DOHH2 (cell line): Measurements from ENCODE around the gene PRR23E.

ENCODE experiments used
- H3F3A ChIP-seq: fragments of 200-600 bp; sonication (generic), shearing (Covaris generic); 2 replicates; pipeline ENCODE4 v1.6.0; 2016; ENCODE audit warnings: antibody characterized with exemption, mild to moderate bottlenecking; ENCODE audit not compliant: control insufficient read depth, insufficient read depth
- H3K27ac ChIP-seq: fragments of 200-600 bp; sonication (generic); 2 replicates; pipeline ENCODE4 v1.5.1; 2014; ENCODE audit warnings: low read depth, mild to moderate bottlenecking, low read length, moderate library complexity
- H3K27me3 ChIP-seq: fragments of 200-600 bp; sonication (generic); 2 replicates; pipeline ENCODE4 v1.6.1; 2014; ENCODE audit warnings: mild to moderate bottlenecking, low read length, mixed read lengths; ENCODE audit not compliant: control insufficient read depth
- H3K36me3 ChIP-seq: fragments of 200-600 bp; sonication (generic); 2 replicates; pipeline ENCODE4 v1.6.1; 2014; ENCODE audit warnings: mild to moderate bottlenecking, low read length, moderate library complexity, mixed read lengths; ENCODE audit not compliant: control insufficient read depth
- H3K4me1 ChIP-seq: fragments of 200-600 bp; sonication (generic); 2 replicates; pipeline ENCODE4 v1.6.1; 2014; ENCODE audit warnings: mild to moderate bottlenecking, low read length, mixed read lengths; ENCODE audit not compliant: control insufficient read depth
- H3K4me2 ChIP-seq: fragments of 200-600 bp; sonication (generic); 2 replicates; pipeline ENCODE4 v1.6.0; 2014; ENCODE audit warnings: mild to moderate bottlenecking, low read length, moderate library complexity
- H3K4me3 ChIP-seq: fragments of 200-600 bp; sonication (generic); 2 replicates; pipeline ENCODE4 v1.5.1; 2014; ENCODE audit warnings: mild to moderate bottlenecking, low read length, mixed read lengths
- H3K79me2 ChIP-seq: fragments of 200-600 bp; sonication (generic); 2 replicates; pipeline ENCODE4 v1.6.1; 2014; ENCODE audit warnings: mild to moderate bottlenecking, low read length, mixed read lengths; ENCODE audit not compliant: control insufficient read depth
- H3K9me2 ChIP-seq: fragments of 200-600 bp; sonication (generic); replicated peaks from 2 replicates; pipeline ENCODE4 v1.6.1; 2014; ENCODE audit warnings: mild to moderate bottlenecking, low read length, mixed read lengths; ENCODE audit not compliant: control insufficient read depth
- H3K9me3 ChIP-seq: fragments of 200-600 bp; sonication (generic); 2 replicates; pipeline ENCODE4 v1.6.1; 2014; ENCODE audit warnings: antibody characterized with exemption, low read length, mixed read lengths; ENCODE audit not compliant: control insufficient read depth, insufficient read depth
- H4K20me1 ChIP-seq: fragments of 200-600 bp; sonication (generic); 2 replicates; pipeline ENCODE4 v1.6.0; 2014; ENCODE audit warnings: low read depth, mild to moderate bottlenecking, antibody characterized with exemption, low read length, moderate library complexity; ENCODE audit not compliant: control insufficient read depth, insufficient read depth
- EZH2phosphoT487 ChIP-seq: fragments of 200-600 bp; sonication (generic); IDR thresholded peaks from 2 replicates; pipeline ENCODE4 v1.6.1; 2017; ENCODE audit warnings: borderline replicate concordance, mild to moderate bottlenecking, antibody characterized with exemption, low read length, moderate library complexity, mixed read lengths
- TF ChIP-seq, protein P1 (sequence below): fragments of 200-600 bp; sonication (generic); IDR thresholded peaks from one replicate; pipeline ENCODE4 v1.5.1; 2014; ENCODE audit warnings: antibody characterized with exemption, mild to moderate bottlenecking, low read depth, low read length; ENCODE audit not compliant: poor library complexity, severe bottlenecking

The PRR23E gene, protein sequence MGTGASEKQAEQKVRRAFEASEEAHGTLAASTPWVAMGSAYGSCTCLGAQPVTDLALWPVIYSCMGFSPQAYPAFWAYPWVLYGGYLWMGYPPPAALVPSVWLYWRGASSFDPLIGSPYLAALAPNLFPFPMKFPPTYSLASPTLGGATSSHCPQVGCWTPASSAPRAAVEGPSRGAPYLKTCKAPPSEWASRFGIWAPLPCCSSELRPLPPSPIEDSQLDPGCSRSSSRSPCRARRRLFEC

DNA sequence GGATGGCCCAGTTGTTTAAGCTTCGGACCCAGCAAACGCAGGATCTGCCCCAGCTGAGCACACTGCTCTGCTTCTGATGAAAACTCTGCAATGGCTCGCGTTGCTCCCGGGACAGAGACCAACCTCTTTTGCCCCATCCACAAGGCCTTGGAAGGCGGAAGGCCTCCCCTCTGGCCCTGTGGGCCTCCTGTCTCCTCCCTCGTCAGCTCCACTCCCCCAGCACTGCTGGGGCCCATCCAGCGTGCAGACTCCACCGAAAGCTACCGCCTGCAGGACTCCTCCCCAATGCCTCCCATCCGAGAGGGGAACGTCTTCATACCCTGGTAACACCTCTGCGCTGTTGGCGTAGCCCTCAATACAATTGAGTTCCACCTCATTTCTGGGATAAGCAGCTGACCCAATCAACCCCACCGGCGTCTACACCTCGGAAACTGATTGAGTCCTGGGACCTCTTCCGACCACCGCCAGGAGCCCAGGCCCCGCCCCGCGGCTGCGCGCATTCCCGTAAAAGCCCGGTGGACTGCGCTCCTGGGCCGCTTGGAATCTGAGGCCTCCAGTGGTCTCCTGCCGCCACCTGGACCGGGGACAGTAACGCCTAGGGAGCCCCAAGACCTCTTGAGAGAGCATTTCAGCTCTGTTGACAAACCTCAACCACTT, at the start of gene PRR23E:
Gene PRR23E (plus strand): TSS at position 556 of the 657 bp plus-strand sequence. CDS start 3,555 bp downstream, outside the sequence.
- Histone ChIP-seq H3K4me3 (no peak within 1 kb of the TSS), H3K4me1 (no peaks in the 10 kb centered on the region), H3F3A (no peaks in the 10 kb centered on the region), H3K27me3 (no peaks in the 10 kb centered on the region), H4K20me1 (no peaks in the 10 kb centered on the region), H3K27ac (no peak within 1 kb of the TSS), H3K4me2 (no peak within 1 kb of the TSS), H3K36me3 (no peaks in the 10 kb centered on the region), H3K9me3 (no peaks in the 10 kb centered on the region; the same call in 1 of the 2 replicates), H3K9me2 (no peaks in the 10 kb centered on the region), H3K79me2 (no peaks in the 10 kb centered on the region)
- no peak for TF ChIP-seq EZH2phosphoT487
- TF ChIP-seq, protein P1, sequence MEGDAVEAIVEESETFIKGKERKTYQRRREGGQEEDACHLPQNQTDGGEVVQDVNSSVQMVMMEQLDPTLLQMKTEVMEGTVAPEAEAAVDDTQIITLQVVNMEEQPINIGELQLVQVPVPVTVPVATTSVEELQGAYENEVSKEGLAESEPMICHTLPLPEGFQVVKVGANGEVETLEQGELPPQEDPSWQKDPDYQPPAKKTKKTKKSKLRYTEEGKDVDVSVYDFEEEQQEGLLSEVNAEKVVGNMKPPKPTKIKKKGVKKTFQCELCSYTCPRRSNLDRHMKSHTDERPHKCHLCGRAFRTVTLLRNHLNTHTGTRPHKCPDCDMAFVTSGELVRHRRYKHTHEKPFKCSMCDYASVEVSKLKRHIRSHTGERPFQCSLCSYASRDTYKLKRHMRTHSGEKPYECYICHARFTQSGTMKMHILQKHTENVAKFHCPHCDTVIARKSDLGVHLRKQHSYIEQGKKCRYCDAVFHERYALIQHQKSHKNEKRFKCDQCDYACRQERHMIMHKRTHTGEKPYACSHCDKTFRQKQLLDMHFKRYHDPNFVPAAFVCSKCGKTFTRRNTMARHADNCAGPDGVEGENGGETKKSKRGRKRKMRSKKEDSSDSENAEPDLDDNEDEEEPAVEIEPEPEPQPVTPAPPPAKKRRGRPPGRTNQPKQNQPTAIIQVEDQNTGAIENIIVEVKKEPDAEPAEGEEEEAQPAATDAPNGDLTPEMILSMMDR = no peak

DNA sequence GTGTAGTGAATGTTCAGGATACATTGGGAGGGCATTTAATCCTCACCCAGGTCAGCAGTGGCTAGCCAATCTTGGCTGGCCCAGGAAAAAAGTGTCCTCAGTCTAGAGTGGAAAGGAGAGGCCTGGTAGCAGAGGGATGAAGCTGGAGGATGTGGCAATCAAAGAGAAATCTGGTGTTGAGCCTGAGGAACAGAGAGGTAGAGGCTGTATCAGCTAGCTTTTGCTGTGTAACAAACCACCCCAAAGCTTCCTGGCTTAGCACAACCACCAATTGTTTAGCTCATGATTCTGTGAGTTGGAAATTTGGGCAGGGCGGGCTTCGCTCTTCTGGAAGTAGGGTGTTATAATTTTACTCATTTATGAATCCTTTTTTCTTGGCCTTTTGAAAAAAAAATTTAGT, 49.8 kb upstream of the PRR23E start:
- no peak for TF ChIP-seq EZH2phosphoT487
- TF ChIP-seq, protein P1 = no peak
- Histone ChIP-seq H3K36me3 (no peaks in the 10 kb centered on the region), H3K4me1 (no peaks in the 10 kb centered on the region), H3K9me2 (no peaks in the 10 kb centered on the region), H3K9me3 (no peaks in the 10 kb centered on the region; the same call in 1 of the 2 replicates), H3K27ac (no peak overlapping the region), H4K20me1 (no peaks in the 10 kb centered on the region), H3K4me2 (no peak overlapping the region), H3K4me3 (no peak overlapping the region), H3K27me3 (no peaks in the 10 kb centered on the region), H3K79me2 (no peaks in the 10 kb centered on the region), H3F3A (no peaks in the 10 kb centered on the region)

DNA sequence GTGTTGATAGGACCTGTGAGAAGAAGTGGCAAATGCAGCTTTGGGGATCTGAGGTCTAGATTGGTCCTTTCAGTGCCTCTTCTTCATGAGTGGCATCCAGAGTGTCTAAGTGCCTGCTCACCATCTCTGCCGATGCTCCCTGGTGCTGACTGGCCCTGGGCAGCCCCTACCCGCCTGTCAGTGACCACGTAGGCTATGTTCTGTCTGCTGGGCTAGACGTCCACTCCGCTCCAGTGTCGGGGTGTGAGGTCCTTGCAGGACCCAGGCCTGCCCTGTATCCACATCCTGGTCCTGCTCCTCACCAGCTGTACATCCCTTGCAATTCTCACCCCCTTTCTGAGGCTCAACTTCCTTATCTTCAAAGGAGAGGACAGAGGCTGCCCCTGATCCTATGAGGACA, 48.3 kb upstream of the PRR23E start:
- Histone ChIP-seq H3K79me2 (no peaks in the 10 kb centered on the region), H3F3A (no peaks in the 10 kb centered on the region), H3K9me2 (no peaks in the 10 kb centered on the region), H3K9me3 (no peaks in the 10 kb centered on the region; the same call in 1 of the 2 replicates), H3K4me1 (no peaks in the 10 kb centered on the region), H3K4me2 (no peak overlapping the region), H3K27me3 (peaks cover 6% of the 10 kb centered on the region; the same call in 1 of the 2 replicates), H3K4me3 (no peak overlapping the region), H3K27ac (no peak overlapping the region), H3K36me3 (no peaks in the 10 kb centered on the region), H4K20me1 (no peaks in the 10 kb centered on the region)
- TF ChIP-seq, protein P1 = no peak
- no peak for TF ChIP-seq EZH2phosphoT487
